B cell (primary cell): ENCODE data around the gene TNKS1BP1. TPM values are rescaled to one million over a fixed set of nuclear protein-coding genes. Genes with fewer than 3 reads are reported as not detected.

Experiments used
- ATAC-seq: fragments of 200-7000 bp; cut with Tn5 transposase; one replicate; pipeline ENCODE4 v1.10.0; 2021; ENCODE audit warnings: low read depth, mild to moderate bottlenecking, moderate number of reproducible peaks, moderate library complexity
- CTCF ChIA-PET: fragments of 350-600 bp; sonication (Branson Sonifier 250); formaldehyde crosslinking; loops from one replicate; lab custom pipeline; 2021; ENCODE audit warnings: antibody characterized with exemption, inconsistent platforms; lab: Charles Lee
- POLR2A ChIA-PET: fragments of 350-600 bp; sonication (Branson Sonifier 250); formaldehyde crosslinking; loops from one replicate; lab custom pipeline; 2021; ENCODE audit warnings: antibody characterized with exemption; lab: Charles Lee
- DNase-seq: peaks from one replicate; pipeline ENCODE4 v3.0.0; 2013
- H2AFZ ChIP-seq: 2 replicates; pipeline ENCODE4 v1.6.1; 2012; ENCODE audit warnings: mild to moderate bottlenecking, low read depth, low read length; ENCODE audit not compliant: insufficient read depth, poor library complexity, severe bottlenecking
- H3K27ac ChIP-seq, 2 donors: 1 replicate in 1 of 2; 2 replicates in 1 of 2; pipeline ENCODE4 v1.5.1; 2012 to 2013; ENCODE audit warnings: low read length in 2 of 2, mild to moderate bottlenecking in 2 of 2, moderate library complexity in 1 of 2
- H3K27me3 ChIP-seq, 4 experiments: fragments of 200-600 bp in 1 of 4; sonication (generic) in 1 of 4; replicated peaks in 1 of 4; 1 replicate in 2 of 4; 2 replicates in 2 of 4; pipeline versions ENCODE4 v1.6.1 to v1.7.0; 2013 to 2016; ENCODE audit warnings: low read length in 3 of 4, mild to moderate bottlenecking in 2 of 4, mixed read lengths in 1 of 4, moderate library complexity in 1 of 4; ENCODE audit not compliant: insufficient read depth in 4 of 4, control insufficient read depth in 3 of 4; ENCODE audit errors: control extremely low read depth in 1 of 4
- H3K36me3 ChIP-seq, 2 experiments: replicated peaks in 1 of 2; 1 replicate in 1 of 2; 2 replicates in 1 of 2; pipeline versions ENCODE4 v1.6.1 to v1.7.1; 2013; ENCODE audit warnings: low read length in 1 of 2; ENCODE audit not compliant: insufficient read depth in 2 of 2, control insufficient read depth in 1 of 2; ENCODE audit errors: control extremely low read depth in 1 of 2, extremely low read depth in 1 of 2
- H3K4me1 ChIP-seq, 2 donors: fragments of 200-600 bp in 1 of 2; sonication (generic) in 1 of 2; 1 replicate in 1 of 2; 2 replicates in 1 of 2; pipeline versions ENCODE4 v1.5.1 to v1.6.1; 2013 to 2017; ENCODE audit warnings: low read length in 2 of 2; ENCODE audit not compliant: control insufficient read depth in 2 of 2, insufficient read depth in 2 of 2
- H3K4me2 ChIP-seq: replicated peaks from 2 replicates; pipeline ENCODE3; 2012; ENCODE audit warnings: mild to moderate bottlenecking, low read depth, low read length; ENCODE audit not compliant: poor library complexity, severe bottlenecking
- H3K4me3 ChIP-seq, 5 experiments: fragments of 200-600 bp in 1 of 5; sonication (generic) in 1 of 5; 1 replicate in 3 of 5; 2 replicates in 2 of 5; pipeline versions ENCODE4 v1.5.1 to v1.7.0; 2011 to 2016; ENCODE audit warnings: low read length in 4 of 5, mild to moderate bottlenecking in 4 of 5, low read depth in 2 of 5, control low read depth in 1 of 5, moderate library complexity in 1 of 5; ENCODE audit not compliant: insufficient read depth in 1 of 5; ENCODE audit errors: control extremely low read depth in 1 of 5, extremely low read depth in 1 of 5
- H3K79me2 ChIP-seq: fragments of 200-600 bp; sonication (generic); one replicate; pipeline ENCODE4 v1.6.0; 2016; ENCODE audit warnings: low read length; ENCODE audit not compliant: control insufficient read depth, insufficient read depth
- H3K9ac ChIP-seq: fragments of 200-600 bp; sonication (generic); 2 replicates; pipeline ENCODE4 v1.6.1; 2017; ENCODE audit warnings: mild to moderate bottlenecking, low read length, moderate library complexity
- H3K9me3 ChIP-seq, 3 donors: one replicate each; pipeline versions ENCODE4 v1.6.1 to v1.7.1; 2013; ENCODE audit warnings: low read length in 2 of 3; ENCODE audit not compliant: control insufficient read depth in 2 of 3, insufficient read depth in 1 of 3; ENCODE audit errors: control extremely low read depth in 1 of 3
- H4K20me1 ChIP-seq: 2 replicates; pipeline ENCODE4 v1.6.0; 2012; ENCODE audit warnings: mild to moderate bottlenecking, low read length; ENCODE audit not compliant: insufficient read depth, control insufficient read depth, poor library complexity, severe bottlenecking
- H3K27ac Mint-ChIP-seq: one replicate; pipeline ENCODE4 v1.8.0; 2021; ENCODE audit warnings: mixed read lengths
- H3K27me3 Mint-ChIP-seq: one replicate; pipeline ENCODE4 v1.8.0; 2021; ENCODE audit warnings: mixed read lengths
- H3K4me1 Mint-ChIP-seq: one replicate; pipeline ENCODE4 v1.8.0; 2021; ENCODE audit warnings: mixed read lengths
- H3K4me3 Mint-ChIP-seq: one replicate; pipeline ENCODE4 v1.8.0; 2021; ENCODE audit warnings: mixed read lengths
- H3K9me3 Mint-ChIP-seq: one replicate; pipeline ENCODE4 v1.8.0; 2022; ENCODE audit warnings: mixed read lengths; ENCODE audit not compliant: insufficient read depth
- CTCF ChIP-seq: fragments of 200-600 bp; IDR thresholded peaks from one replicate; pipeline ENCODE4 v1.8.0; 2022; ENCODE audit warnings: antibody characterized with exemption, mild to moderate bottlenecking
- EZH2 ChIP-seq: IDR thresholded peaks from 2 replicates; pipeline ENCODE4 v1.6.1; 2012; ENCODE audit warnings: borderline replicate concordance, low read depth, mild to moderate bottlenecking, moderate library complexity, low read length; ENCODE audit not compliant: insufficient read depth, poor library complexity, severe bottlenecking
- WGBS: methylation state at CpG from one replicate; pipeline ENCODE4 v1.1.5; 2013; ENCODE audit warnings: missing lambda C conversion rate; ENCODE audit not compliant: insufficient coverage; 5-methylcytosine and 5-hydroxymethylcytosine counted together
- intact Hi-C: fragments of 100-400 bp; cut with micrococcal nuclease; formaldehyde crosslinking; loops from one replicate; pipeline ENCODE4 v1.10.0; 2022
- polyA plus RNA-seq: library from polyadenylated mRNA; depleted of rRNA; stranded (reverse); fragments of >200 nt; gene quantifications from 2 replicates; pipeline ENCODE4 v1.2.3, GENCODE V29; 2012
- total RNA-seq, 2 donors: library from RNA; stranded (reverse); fragments of 120-200 nt in 1 of 2; gene quantifications; 1 replicate in 1 of 2; 2 replicates in 1 of 2; pipeline versions ENCODE4 v1.2.3 to v1.2.4, GENCODE V29; 2013 to 2022

TNKS1BP1 gene
- total and polyA plus RNA-seq, 2 donors (not counting 1 experiment from before 2014, with no cell fraction given): 2.2 to 12.2 TPM

GRCh38 chr11:57370251-57370650, 45.5 kb upstream of the TNKS1BP1 start:
- Histone ChIP-seq H3K9me3 (no peaks in the 10 kb centered on the region), H2AFZ (no peak overlapping the region), H3K4me2 (no peak overlapping the region), H3K4me3 (no peak overlapping the region), H3K9ac (no peak overlapping the region), H4K20me1 (no peaks in the 10 kb centered on the region), H3K4me1 (no peaks in the 10 kb centered on the region), H3K79me2 (no peaks in the 10 kb centered on the region), H3K27me3 (no peaks in the 10 kb centered on the region), H3K36me3 (no peaks in the 10 kb centered on the region), H3K27ac (no peak overlapping the region)
- Mint-ChIP-seq H3K4me3 (no peak overlapping the region), H3K4me1 (no peaks in the 10 kb centered on the region), H3K9me3 (no peaks in the 10 kb centered on the region), H3K27me3 (peaks cover 11% of the 10 kb centered on the region), H3K27ac (no peak overlapping the region)
- WGBS: 100% methylated on average over 3 of the region's 7 CpGs
- intact Hi-C loops: no loop called here
- DNase-seq: no peak
- ChIA-PET CTCF (no interaction called here), POLR2A (no interaction called here)
- TF ChIP-seq CTCF: no peak
- TF ChIP-seq EZH2: no peak
- no peak for ATAC-seq

GRCh38 chr11:57368845-57369232, 44.1 kb upstream of the TNKS1BP1 start:
- H3K79me2 ChIP-seq: no peaks in the 10 kb centered on the region
- no peak overlapping the region for H3K4me2 ChIP-seq
- no peak overlapping the region for H3K27ac ChIP-seq
- H3K4me3 Mint-ChIP-seq: no peak overlapping the region
- TF ChIP-seq EZH2 (no peak), CTCF (no peak)
- no peaks in the 10 kb centered on the region for H3K9me3 Mint-ChIP-seq
- peaks cover 11% of the 10 kb centered on the region for H3K27me3 Mint-ChIP-seq
- POLR2A ChIA-PET: no interaction called here
- H3K27me3 ChIP-seq: no peaks in the 10 kb centered on the region
- no peaks in the 10 kb centered on the region for H4K20me1 ChIP-seq
- CTCF ChIA-PET: interaction anchor here (0.9 kb wide), 1 partner anchor 89 kb away, joined by 4 read pairs; no protein-coding TSS in a partner anchor
- H3K27ac Mint-ChIP-seq: no peak overlapping the region
- H3K9ac ChIP-seq: no peak overlapping the region
- ATAC-seq: no peak
- 77% methylated on average over 5 of the region's 5 CpGs for WGBS
- H3K4me1 ChIP-seq: no peaks in the 10 kb centered on the region
- H3K4me1 Mint-ChIP-seq: no peaks in the 10 kb centered on the region
- H2AFZ ChIP-seq: no peak overlapping the region
- no peaks in the 10 kb centered on the region for H3K9me3 ChIP-seq
- no peaks in the 10 kb centered on the region for H3K36me3 ChIP-seq
- H3K4me3 ChIP-seq: no peak overlapping the region
- intact Hi-C loops: no loop called here
- DNase-seq: no peak
